PFSK-1 (cell line): ENCODE results near the gene RAD51B.

Experiments
- FOXP2 ChIP-seq: optimal IDR thresholded peaks from 2 replicates; pipeline ENCODE3; 2011; ENCODE audit warnings: borderline replicate concordance, control low read depth, inconsistent platforms; ENCODE audit not compliant: insufficient read depth; ENCODE audit errors: extremely low read length, extremely low read depth
- POLR2AphosphoS5 ChIP-seq: IDR thresholded peaks from 2 replicates; pipeline ENCODE4 v1.6.1; 2012; ENCODE audit warnings: low read depth, mild to moderate bottlenecking, control low read depth, low read length, moderate library complexity
- TAF1 ChIP-seq: IDR thresholded peaks from 2 replicates; pipeline ENCODE4 v1.6.1; 2012; ENCODE audit warnings: low read length, control low read depth, borderline replicate concordance; ENCODE audit not compliant: insufficient read depth
- TF ChIP-seq, protein P1 (sequence below), 2 experiments: IDR thresholded peaks; 2 replicates each; pipeline versions ENCODE4 v1.6.1 to v1.8.0; 2011 to 2012; ENCODE audit warnings: low read depth in 2 of 2, low read length in 2 of 2, control low read depth in 1 of 2, inconsistent platforms in 1 of 2, mild to moderate bottlenecking in 1 of 2, moderate library complexity in 1 of 2; ENCODE audit not compliant: insufficient read depth in 1 of 2

GRCh38 chr14:67806246-67806645, 13.3 kb upstream of the RAD51B start:
- TF ChIP-seq, protein P1, sequence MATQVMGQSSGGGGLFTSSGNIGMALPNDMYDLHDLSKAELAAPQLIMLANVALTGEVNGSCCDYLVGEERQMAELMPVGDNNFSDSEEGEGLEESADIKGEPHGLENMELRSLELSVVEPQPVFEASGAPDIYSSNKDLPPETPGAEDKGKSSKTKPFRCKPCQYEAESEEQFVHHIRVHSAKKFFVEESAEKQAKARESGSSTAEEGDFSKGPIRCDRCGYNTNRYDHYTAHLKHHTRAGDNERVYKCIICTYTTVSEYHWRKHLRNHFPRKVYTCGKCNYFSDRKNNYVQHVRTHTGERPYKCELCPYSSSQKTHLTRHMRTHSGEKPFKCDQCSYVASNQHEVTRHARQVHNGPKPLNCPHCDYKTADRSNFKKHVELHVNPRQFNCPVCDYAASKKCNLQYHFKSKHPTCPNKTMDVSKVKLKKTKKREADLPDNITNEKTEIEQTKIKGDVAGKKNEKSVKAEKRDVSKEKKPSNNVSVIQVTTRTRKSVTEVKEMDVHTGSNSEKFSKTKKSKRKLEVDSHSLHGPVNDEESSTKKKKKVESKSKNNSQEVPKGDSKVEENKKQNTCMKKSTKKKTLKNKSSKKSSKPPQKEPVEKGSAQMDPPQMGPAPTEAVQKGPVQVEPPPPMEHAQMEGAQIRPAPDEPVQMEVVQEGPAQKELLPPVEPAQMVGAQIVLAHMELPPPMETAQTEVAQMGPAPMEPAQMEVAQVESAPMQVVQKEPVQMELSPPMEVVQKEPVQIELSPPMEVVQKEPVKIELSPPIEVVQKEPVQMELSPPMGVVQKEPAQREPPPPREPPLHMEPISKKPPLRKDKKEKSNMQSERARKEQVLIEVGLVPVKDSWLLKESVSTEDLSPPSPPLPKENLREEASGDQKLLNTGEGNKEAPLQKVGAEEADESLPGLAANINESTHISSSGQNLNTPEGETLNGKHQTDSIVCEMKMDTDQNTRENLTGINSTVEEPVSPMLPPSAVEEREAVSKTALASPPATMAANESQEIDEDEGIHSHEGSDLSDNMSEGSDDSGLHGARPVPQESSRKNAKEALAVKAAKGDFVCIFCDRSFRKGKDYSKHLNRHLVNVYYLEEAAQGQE (IDR thresholded peaks at IDR 0.05; ENCODE audit: insufficient read depth in 1 of 2, low read depth in 2 of 2, low read length in 2 of 2), result no peak
- TF ChIP-seq FOXP2 (no peak), TAF1 (no peak), POLR2AphosphoS5 (no peak)
